Esophagus muscularis mucosa (tissue), 4 donors: ENCODE measurements around the gene SUN5. TPM values are rescaled to one million over a fixed set of nuclear protein-coding genes. Genes with fewer than 3 reads are reported as not detected.

Experiments
- DNase-seq: peaks from one replicate; pipeline ENCODE4 v3.0.0-alpha.2; 2017; ENCODE audit errors: extremely low spot score
- H3K27ac ChIP-seq, 4 donors: fragments of 200-600 bp; sonication (generic); replicated peaks in 1 of 4; 1 replicate in 3 of 4; 2 replicates in 1 of 4; pipeline ENCODE4 v1.5.1; 2016 to 2019; ENCODE audit warnings: mild to moderate bottlenecking in 1 of 4
- H3K27me3 ChIP-seq, 4 donors: fragments of 200-600 bp; sonication (generic); one replicate each; pipeline versions ENCODE4 v1.5.1 to v1.6.0; 2016 to 2019
- H3K36me3 ChIP-seq, 4 donors: fragments of 200-600 bp; sonication (generic); one replicate each; pipeline ENCODE4 v1.5.1; 2016 to 2019
- H3K4me1 ChIP-seq, 4 donors: fragments of 200-600 bp; sonication (generic); one replicate each; pipeline ENCODE4 v1.5.1; 2016 to 2019
- H3K4me3 ChIP-seq, 4 donors: fragments of 200-600 bp; sonication (generic); 1 replicate in 2 of 4; 2 replicates in 2 of 4; pipeline ENCODE4 v1.5.1; 2016 to 2019; ENCODE audit warnings: mild to moderate bottlenecking in 4 of 4, moderate library complexity in 1 of 4
- H3K9me3 ChIP-seq, 4 donors: fragments of 200-600 bp; sonication (generic); 1 replicate in 3 of 4; 2 replicates in 1 of 4; pipeline ENCODE4 v1.5.1; 2016 to 2019
- CTCF ChIP-seq, 3 experiments: fragments of 200-600 bp in 2 of 3; fragments of 450-650 bp in 1 of 3; sonication (generic) in 2 of 3; IDR thresholded peaks; one replicate each; pipeline ENCODE4 v1.5.1; 2017 to 2019; ENCODE audit warnings: antibody characterized with exemption in 3 of 3, mild to moderate bottlenecking in 2 of 3, moderate library complexity in 1 of 3
- EP300 ChIP-seq: sonication (generic); formaldehyde crosslinking; IDR thresholded peaks from one replicate; pipeline ENCODE4 v1.6.1; 2017; ENCODE audit warnings: antibody characterized with exemption
- POLR2A ChIP-seq: fragments of 450-650 bp; IDR thresholded peaks from one replicate; pipeline ENCODE4 v1.6.1; 2017; ENCODE audit warnings: antibody characterized with exemption, moderate library complexity, mild to moderate bottlenecking, low read depth
- POLR2AphosphoS5 ChIP-seq, 2 donors: sonication (generic); formaldehyde crosslinking; IDR thresholded peaks; one replicate each; pipeline ENCODE4 v1.6.1; 2017; ENCODE audit warnings: antibody characterized with exemption in 2 of 2
- WGBS: methylation state at CpG from one replicate; pipeline ENCODE4 v1.1.5; 2018; 5-methylcytosine and 5-hydroxymethylcytosine counted together
- intact Hi-C: fragments of 100-400 bp; cut with DNase I; formaldehyde crosslinking; loops from one replicate; pipeline ENCODE4 v1.15.1; 2023
- total RNA-seq, 4 donors: library from RNA; depleted of rRNA; stranded (reverse); fragments of >200 nt; gene quantifications; one replicate each; pipeline versions ENCODE4 v1.1.0 to v1.2.1, GENCODE V29; 2016

The SUN5 gene
- total RNA-seq, 4 donors from 2014 or later: not detected

- no peak overlapping the region for H3K27ac ChIP-seq
- H3K27me3 ChIP-seq: peaks cover 0 to 7% (median 0%) of the 10 kb centered on the region in 4 donors
- H3K9me3 ChIP-seq: peaks cover 0 to 14% (median 7%) of the 10 kb centered on the region in 4 donors
- 67% methylated on average over 4 of the region's 4 CpGs for WGBS
- no peak for DNase-seq
- H3K36me3 ChIP-seq: no peaks in the 10 kb centered on the region
- intact Hi-C loops: no loop called here
- no peak for TF ChIP-seq POLR2AphosphoS5 (IDR thresholded peaks at IDR 0.05)
- TF ChIP-seq CTCF (IDR thresholded peaks at IDR 0.05): peak in 1 of 3 experiments; percentile 18
- TF ChIP-seq EP300: no peak
- no peak for TF ChIP-seq POLR2A
- H3K4me3 ChIP-seq: no peak overlapping the region
- H3K4me1 ChIP-seq: no peaks in the 10 kb centered on the region
These were observed 58.5 kb downstream of the SUN5 start for GRCh38 chr20:32945710-32946221.

DNA sequence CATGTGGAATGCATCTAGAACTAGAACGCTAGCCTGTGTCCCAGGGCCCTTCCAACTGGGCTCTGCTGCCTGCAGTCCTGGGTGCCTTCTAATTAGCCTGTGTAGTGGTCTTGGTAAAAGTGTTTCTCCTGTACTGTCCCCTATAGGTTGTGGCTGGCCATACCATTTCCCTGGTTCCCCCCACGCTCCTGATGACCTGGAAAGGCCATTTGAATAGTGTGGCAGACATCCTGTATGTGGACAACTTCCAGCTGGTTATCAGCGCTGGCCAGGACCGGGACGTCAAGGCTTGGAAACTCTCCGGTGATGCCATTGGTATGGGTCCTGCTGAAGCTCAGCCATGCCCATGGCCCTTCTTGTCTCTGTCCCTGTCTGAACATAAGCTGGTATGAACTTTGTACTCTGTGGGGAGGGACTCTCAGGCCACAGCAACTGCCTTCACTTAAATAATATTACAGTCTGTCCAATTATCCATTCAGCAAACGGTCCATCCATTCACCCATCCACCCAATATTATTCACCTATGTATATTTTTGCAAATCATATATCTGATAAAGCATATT lies 60.7 kb downstream of the SUN5 start:
- peaks cover 0 to 14% (median 7%) of the 10 kb centered on the region in 4 donors for H3K9me3 ChIP-seq
- intact Hi-C loops: no loop called here
- no peaks in the 10 kb centered on the region for H3K4me1 ChIP-seq
- no peak overlapping the region for H3K27ac ChIP-seq
- TF ChIP-seq POLR2A: no peak
- no peak for TF ChIP-seq POLR2AphosphoS5 (IDR thresholded peaks at IDR 0.05)
- TF ChIP-seq EP300: no peak
- TF ChIP-seq CTCF (IDR thresholded peaks at IDR 0.05): no peak
- no peak overlapping the region for H3K4me3 ChIP-seq
- DNase-seq: no peak
- no peaks in the 10 kb centered on the region for H3K36me3 ChIP-seq
- WGBS: 64% methylated on average over 7 of the region's 7 CpGs
- peaks cover 0 to 3% (median 0%) of the 10 kb centered on the region in 4 donors for H3K27me3 ChIP-seq

DNA sequence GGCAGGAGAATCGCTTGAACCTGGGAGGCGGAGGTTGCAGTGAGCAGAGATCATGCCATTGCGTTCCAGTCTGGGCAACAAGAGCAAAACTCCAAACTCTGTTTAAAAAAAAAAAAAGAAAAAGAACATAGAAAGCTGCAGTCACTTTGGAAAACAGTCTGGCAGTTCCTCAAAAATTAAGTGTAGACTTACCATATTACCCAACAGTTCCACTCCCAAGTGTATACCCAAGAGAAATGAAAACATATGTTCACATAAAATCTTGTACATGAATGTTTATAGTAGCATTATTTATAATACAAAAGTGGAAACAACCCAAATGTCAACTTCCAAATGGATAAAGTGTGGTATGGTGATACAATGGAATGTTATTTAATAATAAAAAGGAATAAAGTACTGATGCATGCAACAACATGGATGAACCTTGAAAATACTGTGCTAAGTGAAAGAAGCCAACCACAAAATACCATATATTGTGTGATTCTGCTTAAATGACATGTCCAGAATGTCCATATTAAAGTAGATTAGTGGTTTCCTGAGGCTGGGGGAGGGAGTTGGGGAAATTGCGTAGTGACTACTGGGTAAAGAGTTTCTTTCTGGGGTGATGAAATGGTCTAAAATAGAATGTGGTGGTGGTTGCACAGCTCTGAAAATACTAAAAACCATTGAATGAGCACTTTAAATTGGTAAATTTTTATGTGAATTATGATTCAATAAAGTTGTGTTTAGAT lies 62.9 kb downstream of the SUN5 start:
- H3K27ac ChIP-seq: no peak overlapping the region
- no peak for TF ChIP-seq CTCF (IDR thresholded peaks at IDR 0.05)
- peaks cover 0 to 3% (median 0%) of the 10 kb centered on the region in 4 donors for H3K27me3 ChIP-seq
- WGBS: 65% methylated on average over 4 of the region's 4 CpGs
- intact Hi-C loops: no loop called here
- peaks cover 0 to 21% (median 7%) of the 10 kb centered on the region in 4 donors for H3K9me3 ChIP-seq
- H3K4me3 ChIP-seq: no peak overlapping the region
- H3K36me3 ChIP-seq: no peaks in the 10 kb centered on the region
- no peaks in the 10 kb centered on the region for H3K4me1 ChIP-seq
- DNase-seq: no peak

GRCh38 chr20:32934580-32934979 lies 69.7 kb downstream of the SUN5 start:
- TF ChIP-seq POLR2AphosphoS5 (IDR thresholded peaks at IDR 0.05) (no peak), CTCF (IDR thresholded peaks at IDR 0.05) (no peak), POLR2A (no peak)
- no peak overlapping the region for H3K4me3 ChIP-seq
- no peaks in the 10 kb centered on the region for H3K27me3 ChIP-seq
- no peak for DNase-seq
- no peaks in the 10 kb centered on the region for H3K4me1 ChIP-seq
- 76% methylated on average over 4 of the region's 4 CpGs for WGBS
- peaks cover 0 to 7% (median 0%) of the 10 kb centered on the region in 4 donors for H3K9me3 ChIP-seq
- intact Hi-C loops: no loop called here
- no peaks in the 10 kb centered on the region for H3K36me3 ChIP-seq
- no peak overlapping the region for H3K27ac ChIP-seq

Other genes with a start within 250 kb of the SUN5 start
- under 1 TPM; 0.40 to 0.97 (median 0.66) TPM for gene DNMT3B, start 242.0 kb downstream of the SUN5 start, total RNA-seq
- gene MAPRE1, start 184.5 kb downstream of the SUN5 start, total RNA-seq: 100 to 1,000 TPM; 124 to 167 (median 143) TPM
- gene EFCAB8, start 145.5 kb downstream of the SUN5 start, total RNA-seq: under 1 TPM in 2 of 4 donors, not detected in 2; 0.17 to 0.92 TPM
- gene BPIFB2, start 3.3 kb upstream of the SUN5 start, total RNA-seq: not detected
- not detected for gene BPIFB6, start 27.2 kb upstream of the SUN5 start, total RNA-seq
- gene BPIFB3, start 49.5 kb upstream of the SUN5 start, total RNA-seq: not detected
- not detected for gene BPIFB4, start 75.2 kb upstream of the SUN5 start, total RNA-seq
- gene BPIFA2, start 163.7 kb upstream of the SUN5 start, total RNA-seq: 1 to 10 TPM in 1 of 4 donors, under 1 TPM in 2, not detected in 1; 0.33 to 1.7 (median 0.58) TPM
- not detected for gene BPIFA3, start 212.9 kb upstream of the SUN5 start, total RNA-seq
- not detected for gene BPIFA1, start 231.6 kb upstream of the SUN5 start, total RNA-seq